CD4-positive, alpha-beta T cell (primary cell): ENCODE data around the gene FMO1. TPM values are rescaled to one million over a fixed set of nuclear protein-coding genes. Genes with fewer than 3 reads are reported as not detected.

Source experiments
- ATAC-seq: fragments of 200-7000 bp; cut with Tn5 transposase; one replicate; pipeline ENCODE4 v1.10.0; 2022; ENCODE audit warnings: mild to moderate bottlenecking; ENCODE audit not compliant: poor library complexity
- CTCF ChIA-PET: fragments of 350-600 bp; sonication (Branson Sonifier 250); formaldehyde crosslinking; loops from one replicate; lab custom pipeline; 2021; ENCODE audit warnings: antibody characterized with exemption, inconsistent platforms; lab: Charles Lee
- POLR2A ChIA-PET: fragments of 350-600 bp; sonication (Branson Sonifier 250); formaldehyde crosslinking; loops from one replicate; lab custom pipeline; 2021; ENCODE audit warnings: antibody characterized with exemption, inconsistent platforms; lab: Charles Lee
- DNase-seq, 14 experiments: peaks; one replicate each; pipeline ENCODE4 v3.0.0-alpha.2; 2013 to 2020; ENCODE audit warnings: mixed read lengths in 2 of 14
- H3K27ac ChIP-seq, 2 donors: one replicate each; pipeline versions ENCODE4 v1.5.1 to v1.7.0; 2013; ENCODE audit warnings: low read length in 2 of 2, low read depth in 1 of 2, mild to moderate bottlenecking in 1 of 2
- H3K27me3 ChIP-seq, 2 experiments: 1 replicate in 1 of 2; 2 replicates in 1 of 2; pipeline versions ENCODE4 v1.6.1 to v1.7.0; 2013; ENCODE audit warnings: low read length in 2 of 2, control low read depth in 1 of 2, mild to moderate bottlenecking in 1 of 2, moderate library complexity in 1 of 2; ENCODE audit not compliant: insufficient read depth in 2 of 2, control insufficient read depth in 1 of 2
- H3K36me3 ChIP-seq: one replicate; pipeline ENCODE4 v1.6.1; 2013; ENCODE audit warnings: low read length, control low read depth; ENCODE audit not compliant: insufficient read depth
- H3K4me1 ChIP-seq: one replicate; pipeline ENCODE4 v1.6.1; 2013; ENCODE audit warnings: low read length, control low read depth; ENCODE audit not compliant: insufficient read depth
- H3K4me3 ChIP-seq: one replicate; pipeline ENCODE4 v1.5.1; 2013; ENCODE audit warnings: mild to moderate bottlenecking, low read length, moderate library complexity
- H3K9me3 ChIP-seq, 2 experiments: 1 replicate in 1 of 2; 2 replicates in 1 of 2; pipeline versions ENCODE4 v1.6.1 to v1.7.0; 2013; ENCODE audit warnings: low read length in 2 of 2, mild to moderate bottlenecking in 2 of 2, control low read depth in 1 of 2, moderate library complexity in 1 of 2; ENCODE audit not compliant: control insufficient read depth in 1 of 2, insufficient read depth in 1 of 2
- H3K27ac Mint-ChIP-seq: one replicate; pipeline ENCODE4 v1.8.0; 2020; ENCODE audit warnings: mixed read lengths
- H3K27me3 Mint-ChIP-seq: one replicate; pipeline ENCODE4 v1.8.0; 2021; ENCODE audit warnings: mixed read lengths
- H3K36me3 Mint-ChIP-seq: one replicate; pipeline ENCODE4 v1.8.0; 2021; ENCODE audit warnings: low read depth, mixed read lengths
- H3K4me1 Mint-ChIP-seq: one replicate; pipeline ENCODE4 v1.8.0; 2021; ENCODE audit warnings: low read depth, mixed read lengths
- H3K4me3 Mint-ChIP-seq: one replicate; pipeline ENCODE4 v1.8.0; 2020; ENCODE audit warnings: mild to moderate bottlenecking, mixed read lengths
- H3K9me3 Mint-ChIP-seq: one replicate; pipeline ENCODE4 v1.8.0; 2020; ENCODE audit warnings: mixed read lengths
- intact Hi-C, 2 experiments: fragments of 100-400 bp; cut with DNase I in 1 of 2; cut with micrococcal nuclease in 1 of 2; formaldehyde crosslinking; loops; one replicate each; pipeline versions ENCODE4 v1.15.1 to v1.9.0; 2023 to 2025; cut with DNase I, micrococcal nuclease
- total RNA-seq, 174 experiments: library from RNA in 2 of 174; stranded (reverse) in 2 of 174; gene quantifications; one replicate each; pipeline ENCODE4 v1.2.3 and lab custom pipeline; 2021 to 2026
- TF ChIP-seq, protein P1 (sequence below): fragments of 200-600 bp; IDR thresholded peaks from one replicate; pipeline ENCODE4 v1.8.0; 2022; ENCODE audit warnings: antibody characterized with exemption, mild to moderate bottlenecking

Gene FMO1
- total RNA-seq, 2 experiments from 2014 or later, result not detected

GRCh38 chr1:171265686-171266085 lies 17.4 kb downstream of the FMO1 start:
- DNase-seq, result no peak

GRCh38 chr1:171266930-171267329 lies 18.6 kb downstream of the FMO1 start:
- TF ChIP-seq, protein P1, sequence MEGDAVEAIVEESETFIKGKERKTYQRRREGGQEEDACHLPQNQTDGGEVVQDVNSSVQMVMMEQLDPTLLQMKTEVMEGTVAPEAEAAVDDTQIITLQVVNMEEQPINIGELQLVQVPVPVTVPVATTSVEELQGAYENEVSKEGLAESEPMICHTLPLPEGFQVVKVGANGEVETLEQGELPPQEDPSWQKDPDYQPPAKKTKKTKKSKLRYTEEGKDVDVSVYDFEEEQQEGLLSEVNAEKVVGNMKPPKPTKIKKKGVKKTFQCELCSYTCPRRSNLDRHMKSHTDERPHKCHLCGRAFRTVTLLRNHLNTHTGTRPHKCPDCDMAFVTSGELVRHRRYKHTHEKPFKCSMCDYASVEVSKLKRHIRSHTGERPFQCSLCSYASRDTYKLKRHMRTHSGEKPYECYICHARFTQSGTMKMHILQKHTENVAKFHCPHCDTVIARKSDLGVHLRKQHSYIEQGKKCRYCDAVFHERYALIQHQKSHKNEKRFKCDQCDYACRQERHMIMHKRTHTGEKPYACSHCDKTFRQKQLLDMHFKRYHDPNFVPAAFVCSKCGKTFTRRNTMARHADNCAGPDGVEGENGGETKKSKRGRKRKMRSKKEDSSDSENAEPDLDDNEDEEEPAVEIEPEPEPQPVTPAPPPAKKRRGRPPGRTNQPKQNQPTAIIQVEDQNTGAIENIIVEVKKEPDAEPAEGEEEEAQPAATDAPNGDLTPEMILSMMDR, result no peak
- CTCF ChIA-PET, result no interaction called here
- H3K27ac ChIP-seq, result no peak overlapping the region

More at GRCh38 chr1:171265686-171266085, 17.4 kb downstream of the FMO1 start:
- intact Hi-C loops, result no loop called here
- Mint-ChIP-seq H3K9me3 (no peaks in the 10 kb centered on the region), H3K4me3 (no peak overlapping the region), H3K36me3 (no peaks in the 10 kb centered on the region), H3K27me3 (peaks cover 12% of the 10 kb centered on the region), H3K27ac (no peak overlapping the region), H3K4me1 (no peaks in the 10 kb centered on the region)
- ATAC-seq, result no peak
- TF ChIP-seq, protein P1, result no peak
- ChIA-PET POLR2A (no interaction called here), CTCF (no interaction called here)
- Histone ChIP-seq H3K4me1 (no peaks in the 10 kb centered on the region), H3K36me3 (no peaks in the 10 kb centered on the region), H3K4me3 (no peak overlapping the region), H3K27ac (no peak overlapping the region), H3K27me3 (peaks cover 0 to 4% of the 10 kb centered on the region in 2 experiments), H3K9me3 (no peaks in the 10 kb centered on the region)

DNA sequence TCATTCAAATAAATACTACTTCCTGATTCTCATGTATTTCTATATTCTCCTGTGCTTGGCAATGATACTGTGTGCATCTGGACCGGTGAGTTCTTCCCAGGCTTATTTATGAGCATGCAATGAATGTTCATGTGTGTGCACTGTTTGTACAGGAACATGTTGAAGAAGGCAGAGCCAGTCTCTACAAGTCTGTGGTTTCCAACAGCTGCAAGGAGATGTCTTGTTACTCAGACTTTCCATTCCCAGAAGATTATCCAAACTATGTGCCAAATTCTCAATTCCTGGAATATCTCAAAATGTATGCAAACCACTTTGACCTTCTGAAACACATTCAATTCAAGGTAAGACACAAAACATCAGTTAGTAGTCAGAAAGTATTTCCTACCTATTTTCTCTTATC lies 19.1 kb downstream of the FMO1 start:
- no peak for DNase-seq
- no peak overlapping the region for H3K27ac Mint-ChIP-seq
- H3K4me3 Mint-ChIP-seq, result no peak overlapping the region
- H3K4me1 Mint-ChIP-seq, result no peaks in the 10 kb centered on the region
- H3K27me3 Mint-ChIP-seq, result peaks cover 22% of the 10 kb centered on the region
- no peak for ATAC-seq
- TF ChIP-seq, protein P1, result no peak
- Histone ChIP-seq H3K4me3 (no peak overlapping the region), H3K36me3 (no peaks in the 10 kb centered on the region), H3K27ac (no peak overlapping the region), H3K9me3 (peaks cover 0 to 4% of the 10 kb centered on the region in 2 experiments), H3K27me3 (peaks cover 0 to 4% of the 10 kb centered on the region in 2 experiments), H3K4me1 (no peaks in the 10 kb centered on the region)
- ChIA-PET CTCF (no interaction called here), POLR2A (no interaction called here)
- H3K9me3 Mint-ChIP-seq, result no peaks in the 10 kb centered on the region
- no peaks in the 10 kb centered on the region for H3K36me3 Mint-ChIP-seq
- intact Hi-C loops, result no loop called here

More at GRCh38 chr1:171266930-171267329, 18.6 kb downstream of the FMO1 start:
- H3K4me1 ChIP-seq, result no peaks in the 10 kb centered on the region
- no peaks in the 10 kb centered on the region for H3K36me3 ChIP-seq
- Mint-ChIP-seq H3K27me3 (peaks cover 22% of the 10 kb centered on the region), H3K36me3 (no peaks in the 10 kb centered on the region), H3K4me1 (no peaks in the 10 kb centered on the region), H3K4me3 (no peak overlapping the region), H3K9me3 (no peaks in the 10 kb centered on the region), H3K27ac (no peak overlapping the region)
- intact Hi-C loops, result no loop called here
- no peak overlapping the region for H3K4me3 ChIP-seq
- H3K27me3 ChIP-seq, result peaks cover 0 to 4% of the 10 kb centered on the region in 2 experiments
- no peak for DNase-seq
- POLR2A ChIA-PET, result no interaction called here
- H3K9me3 ChIP-seq, result peaks cover 0 to 2% of the 10 kb centered on the region in 2 experiments
- no peak for ATAC-seq
